Smooth muscle cell of the pulmonary artery (primary cell): ENCODE results near the gene DNM1. TPM values are rescaled to one million over a fixed set of nuclear protein-coding genes. Genes with fewer than 3 reads are reported as not detected.

Source experiments
- total RNA-seq: library from RNA; depleted of rRNA; stranded (reverse); fragments of >200 nt; gene quantifications from 2 replicates; pipeline ENCODE4 v1.2.3, GENCODE V29; 2014

DNM1 gene
- total RNA-seq = 1.9 and 5.8 TPM in 2 replicates

DNA sequence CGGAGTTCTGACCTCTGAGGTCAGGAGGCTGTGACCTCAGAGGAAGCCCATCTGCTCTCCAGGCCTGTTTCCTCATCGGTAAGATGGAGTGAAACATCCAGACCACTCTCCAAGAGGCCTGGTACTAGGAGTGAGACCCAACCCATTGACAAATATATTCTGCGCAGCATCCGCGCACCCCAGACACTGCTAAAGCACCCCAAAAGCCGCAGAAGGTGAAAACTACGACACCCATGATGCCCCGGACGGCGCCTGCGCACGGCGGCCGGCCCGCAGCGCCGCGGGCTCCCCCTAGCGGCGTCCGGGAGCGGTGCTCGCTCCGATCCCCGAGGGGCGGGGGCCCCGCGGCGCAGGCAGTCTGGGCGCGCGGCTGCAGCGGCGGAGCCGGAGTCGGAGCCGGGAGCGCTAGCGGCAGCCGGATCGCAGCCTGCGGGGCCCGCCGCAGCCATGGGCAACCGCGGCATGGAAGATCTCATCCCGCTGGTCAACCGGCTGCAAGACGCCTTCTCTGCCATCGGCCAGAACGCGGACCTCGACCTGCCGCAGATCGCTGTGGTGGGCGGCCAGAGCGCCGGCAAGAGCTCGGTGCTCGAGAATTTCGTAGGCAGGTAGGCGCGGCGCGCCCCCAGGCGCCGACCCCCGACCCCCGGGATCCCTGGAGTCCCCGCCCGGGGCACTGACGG lies at the start of gene DNM1:
Gene DNM1 (plus strand): TSS at position 356 of the 683 bp plus-strand sequence. CDS start 92 bp downstream, at position 448.

GRCh38 chr9:128159784-128160602 lies 43.2 kb upstream of the DNM1 start, which contains the start of gene BBLN:
Gene BBLN, plus strand, starts transcription at chr9:128160265. Its CDS starts 143 bp downstream, at chr9:128160408.

DNA sequence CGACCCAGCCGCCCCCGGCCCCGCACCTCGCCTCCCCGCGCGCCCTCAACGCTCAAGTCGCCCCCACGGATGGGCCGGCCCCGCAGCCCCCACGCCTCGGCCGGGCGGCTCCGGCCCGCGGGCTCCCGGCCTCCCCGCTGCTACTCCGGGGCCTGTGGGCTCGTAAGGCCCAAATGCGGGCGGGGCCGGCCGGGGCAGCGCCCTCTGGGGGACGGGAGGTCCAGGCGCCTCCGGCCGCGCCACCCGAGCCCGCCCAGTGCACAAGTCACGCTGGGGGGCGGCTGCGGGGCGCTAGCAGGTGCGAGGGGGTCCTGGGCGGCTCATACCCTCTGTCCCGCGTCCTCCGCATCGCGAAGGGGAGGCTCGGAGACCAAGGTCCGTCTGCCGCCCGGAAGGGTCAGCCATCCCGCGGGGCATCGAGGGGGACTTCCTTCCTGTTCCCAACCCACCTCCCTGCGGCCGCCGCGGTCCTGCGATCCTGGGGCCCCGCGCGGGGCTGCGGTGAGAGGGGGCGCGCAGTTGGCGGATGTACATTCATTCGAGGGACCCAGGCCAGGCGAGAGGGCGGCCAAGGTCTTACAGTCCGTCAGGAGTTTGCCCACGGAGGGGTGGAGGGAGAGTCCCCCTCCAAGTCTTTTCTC lies 11.7 kb upstream of the DNM1 start, which contains the start of gene CIZ1:
Gene CIZ1 (minus strand): TSS at position 167 of the 641 bp plus-strand sequence. CDS start 715 bp downstream, outside the sequence.

DNA sequence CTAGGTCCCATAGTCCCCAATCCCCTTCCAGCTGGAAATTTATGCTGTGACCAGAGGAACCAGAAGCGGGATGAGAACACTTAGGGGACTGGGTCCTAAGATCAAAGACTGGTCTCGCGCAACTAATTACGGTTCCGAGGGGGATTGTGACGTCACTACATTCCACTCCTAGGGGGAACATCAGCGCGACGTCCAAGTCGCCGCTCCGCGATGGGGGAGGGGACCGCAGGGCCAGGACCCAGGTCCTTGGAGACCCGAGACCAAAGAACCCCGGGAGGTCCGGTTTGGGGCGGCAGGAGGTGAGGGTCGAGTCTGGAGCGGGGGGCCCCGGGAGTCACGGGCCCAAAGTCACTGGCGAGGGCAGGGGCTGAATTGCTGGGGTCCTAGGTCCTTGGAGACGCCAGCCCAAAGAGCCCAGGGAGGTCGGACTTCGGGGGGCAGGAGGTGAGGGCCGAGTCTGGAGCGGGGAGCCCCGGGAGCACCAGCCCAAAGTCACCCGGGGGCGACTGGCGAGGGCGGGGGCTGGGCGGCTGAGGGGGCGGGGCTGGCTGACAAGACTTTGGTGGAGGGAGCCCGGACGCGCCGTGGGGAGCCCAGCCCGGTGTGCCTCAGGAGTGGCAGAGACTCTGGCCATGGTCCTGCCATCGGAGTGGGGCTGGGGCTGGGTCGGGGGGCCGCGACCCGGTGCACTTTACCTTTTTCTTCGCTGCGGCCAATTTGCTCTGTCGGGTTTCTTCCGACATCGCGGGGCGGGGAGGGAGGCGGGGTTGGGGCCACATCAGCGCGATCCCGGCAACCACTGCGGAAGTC lies 72.2 kb downstream of the DNM1 start, which contains the start of gene GOLGA2:
Gene GOLGA2 (minus strand): TSS at position 810 of the 810 bp plus-strand sequence. CDS start 31 bp downstream, at position 779.

DNA sequence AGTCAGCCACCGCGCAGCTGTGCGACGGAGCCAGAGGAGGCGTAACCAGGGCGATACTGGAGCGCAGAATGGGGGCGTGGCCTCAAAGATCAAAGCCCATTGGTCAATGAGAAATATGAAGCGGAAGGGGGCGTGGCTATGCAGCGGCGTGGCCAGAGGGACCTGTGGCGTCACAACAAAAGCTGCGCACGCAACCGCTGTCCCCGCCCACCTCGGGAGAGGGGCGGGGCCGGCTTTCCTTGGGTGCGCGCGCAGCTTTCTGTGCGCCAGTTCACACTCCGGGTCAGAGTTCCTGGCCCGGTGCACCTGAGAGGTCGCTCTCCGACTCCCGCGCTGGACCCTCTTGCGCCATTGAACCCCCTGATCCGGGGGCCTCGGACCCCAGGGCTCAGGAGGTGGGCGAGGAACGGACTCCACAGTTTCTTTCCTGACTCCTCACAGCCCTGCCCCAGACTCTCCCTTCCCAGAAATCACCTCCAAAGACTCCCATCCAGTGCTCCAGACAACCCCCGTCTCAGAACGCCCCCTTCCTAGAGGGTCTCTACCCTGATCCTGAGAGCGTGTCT lies 72.9 kb downstream of the DNM1 start, which contains the start of gene SWI5:
Gene SWI5 (plus strand): TSS at position 269 of the 566 bp plus-strand sequence.

Other genes starting within 250 kb of the DNM1 start
- gene EEIG1, start 222.4 kb upstream of the DNM1 start, total RNA-seq = 24.6 and 44.9 TPM in 2 replicates
- gene NAIF1, start 136.1 kb upstream of the DNM1 start, total RNA-seq = 9.0 and 11.6 TPM in 2 replicates
- gene SLC25A25, start 135.1 kb upstream of the DNM1 start, total RNA-seq = 16.6 and 17.3 TPM in 2 replicates
- gene PTGES2, start 75.7 kb upstream of the DNM1 start, total RNA-seq = 75.7 and 110 TPM in 2 replicates
- not detected in 2 replicates for gene LCN2, start 53.9 kb upstream of the DNM1 start, total RNA-seq
- gene BBLN, start 43.1 kb upstream of the DNM1 start, total RNA-seq = 30.9 and 37.3 TPM in 2 replicates
- gene CIZ1, start 11.8 kb upstream of the DNM1 start, total RNA-seq = 35.8 and 49.4 TPM in 2 replicates
- 124 and 137 TPM in 2 replicates for gene GOLGA2, start 72.6 kb downstream of the DNM1 start, total RNA-seq
- gene SWI5, start 72.9 kb downstream of the DNM1 start, total RNA-seq = 34.5 and 35.3 TPM in 2 replicates
- 18.8 and 24.4 TPM in 2 replicates for gene TRUB2, start 119.1 kb downstream of the DNM1 start, total RNA-seq
- gene COQ4, start 119.5 kb downstream of the DNM1 start, total RNA-seq = 16.9 and 21.8 TPM in 2 replicates
- gene SLC27A4, start 137.1 kb downstream of the DNM1 start, total RNA-seq = 16.0 and 29.9 TPM in 2 replicates
- 47.5 and 47.8 TPM in 2 replicates for gene URM1, start 168.0 kb downstream of the DNM1 start, total RNA-seq
- gene CERCAM, start 217.5 kb downstream of the DNM1 start, total RNA-seq = 338 and 365 TPM in 2 replicates